ENCODE results near the gene LOXHD1. TPM values are rescaled to one million over a fixed set of nuclear protein-coding genes. Genes with fewer than 3 reads are reported as not detected.

The LOXHD1 gene
- total RNA-seq, 1 experiment from 2014 or later, result not detected

- H3K4me1 ChIP-seq (ENCODE audit: control insufficient read depth, insufficient read depth, low read length), result no peaks in the 10 kb centered on the region
- H3K36me3 ChIP-seq (ENCODE audit: control insufficient read depth, insufficient read depth, low read length), result no peaks in the 10 kb centered on the region
- DNase-seq (ENCODE audit: low read depth, low spot score) (no peak), ATAC-seq (no peak)
- intact Hi-C loops (cut with micrococcal nuclease; ENCODE audit: unreplicated experiment), result loop anchor here (5.0 kb wide), 1 partner anchor 101 kb away; the partner anchor contains the start of gene LOXHD1
- ChIA-PET CTCF (no interaction called here), POLR2A (no interaction called here)
- BruUV-seq (replicated peaks), result no TSS peak
- H3K9me3 ChIP-seq (ENCODE audit: control insufficient read depth, insufficient read depth, low read depth, low read length), result no peaks in the 10 kb centered on the region
- TF ChIP-seq CTCF (IDR thresholded peaks at IDR 0.05) (no peak), TCF7L2 (IDR thresholded peaks at IDR 0.05; ENCODE audit: low read depth, low read length) (no peak)
- TF ChIP-seq, protein P1, sequence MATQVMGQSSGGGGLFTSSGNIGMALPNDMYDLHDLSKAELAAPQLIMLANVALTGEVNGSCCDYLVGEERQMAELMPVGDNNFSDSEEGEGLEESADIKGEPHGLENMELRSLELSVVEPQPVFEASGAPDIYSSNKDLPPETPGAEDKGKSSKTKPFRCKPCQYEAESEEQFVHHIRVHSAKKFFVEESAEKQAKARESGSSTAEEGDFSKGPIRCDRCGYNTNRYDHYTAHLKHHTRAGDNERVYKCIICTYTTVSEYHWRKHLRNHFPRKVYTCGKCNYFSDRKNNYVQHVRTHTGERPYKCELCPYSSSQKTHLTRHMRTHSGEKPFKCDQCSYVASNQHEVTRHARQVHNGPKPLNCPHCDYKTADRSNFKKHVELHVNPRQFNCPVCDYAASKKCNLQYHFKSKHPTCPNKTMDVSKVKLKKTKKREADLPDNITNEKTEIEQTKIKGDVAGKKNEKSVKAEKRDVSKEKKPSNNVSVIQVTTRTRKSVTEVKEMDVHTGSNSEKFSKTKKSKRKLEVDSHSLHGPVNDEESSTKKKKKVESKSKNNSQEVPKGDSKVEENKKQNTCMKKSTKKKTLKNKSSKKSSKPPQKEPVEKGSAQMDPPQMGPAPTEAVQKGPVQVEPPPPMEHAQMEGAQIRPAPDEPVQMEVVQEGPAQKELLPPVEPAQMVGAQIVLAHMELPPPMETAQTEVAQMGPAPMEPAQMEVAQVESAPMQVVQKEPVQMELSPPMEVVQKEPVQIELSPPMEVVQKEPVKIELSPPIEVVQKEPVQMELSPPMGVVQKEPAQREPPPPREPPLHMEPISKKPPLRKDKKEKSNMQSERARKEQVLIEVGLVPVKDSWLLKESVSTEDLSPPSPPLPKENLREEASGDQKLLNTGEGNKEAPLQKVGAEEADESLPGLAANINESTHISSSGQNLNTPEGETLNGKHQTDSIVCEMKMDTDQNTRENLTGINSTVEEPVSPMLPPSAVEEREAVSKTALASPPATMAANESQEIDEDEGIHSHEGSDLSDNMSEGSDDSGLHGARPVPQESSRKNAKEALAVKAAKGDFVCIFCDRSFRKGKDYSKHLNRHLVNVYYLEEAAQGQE (IDR thresholded peaks at IDR 0.05; ENCODE audit: insufficient read depth in 1 of 2, low read depth in 2 of 2, low read length in 1 of 2), result no peak
- H3K4me3 ChIP-seq (ENCODE audit: low read depth in 2 of 2, low read length in 2 of 2), result no peak overlapping the region
- no peak overlapping the region for H3K27ac ChIP-seq (ENCODE audit: low read length)
- in situ Hi-C loops (cut with HindIII; ENCODE audit: low pct_unique_long_range_greater_than_20kb, low sequenced_read_pairs), result no loop called here
- H3K27me3 ChIP-seq (ENCODE audit: control insufficient read depth, insufficient read depth, low read length), result no peaks in the 10 kb centered on the region
These were observed 100.3 kb downstream of the LOXHD1 start for GRCh38 chr18:46556590-46557206.

DNA sequence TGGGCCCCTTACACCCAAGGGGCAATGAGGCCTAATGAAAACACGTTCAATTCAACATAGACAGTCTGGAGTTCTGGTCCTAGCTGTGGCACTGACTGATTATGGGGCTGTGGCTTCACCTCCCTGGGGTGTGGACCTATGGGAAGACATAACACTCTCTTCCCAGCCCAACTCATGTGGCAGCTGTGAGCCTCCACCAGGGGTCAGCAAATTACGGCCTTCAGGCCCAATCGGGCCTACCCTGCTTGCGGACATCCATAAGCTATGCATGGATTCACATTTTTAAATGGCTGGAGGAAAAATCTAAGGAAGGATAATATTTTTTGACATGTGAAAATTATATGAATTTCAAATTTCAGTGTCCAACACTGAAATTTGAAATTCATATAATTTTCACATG lies 101.3 kb downstream of the LOXHD1 start:
- Histone ChIP-seq H3K27me3 (ENCODE audit: control insufficient read depth, insufficient read depth, low read length) (no peaks in the 10 kb centered on the region), H3K4me3 (ENCODE audit: low read depth in 2 of 2, low read length in 2 of 2) (no peak overlapping the region), H3K36me3 (ENCODE audit: control insufficient read depth, insufficient read depth, low read length) (no peaks in the 10 kb centered on the region), H3K9me3 (ENCODE audit: control insufficient read depth, insufficient read depth, low read depth, low read length) (no peaks in the 10 kb centered on the region), H3K4me1 (ENCODE audit: control insufficient read depth, insufficient read depth, low read length) (no peaks in the 10 kb centered on the region), H3K27ac (ENCODE audit: low read length) (no peak overlapping the region)
- DNase-seq (ENCODE audit: low read depth, low spot score) (no peak), ATAC-seq (peak; percentile 93)
- ChIA-PET CTCF (interaction anchor here (0.6 to 1.4 kb wide), 3 partner anchors 68 to 102 kb away, joined by 3 to 9 read pairs (median 3); partner anchors contain the start of gene LOXHD1), POLR2A (interaction anchor here (0.6 kb wide), 1 partner anchor 97 kb away, joined by 3 read pairs; no protein-coding TSS in a partner anchor)
- in situ Hi-C loops (cut with HindIII; ENCODE audit: low pct_unique_long_range_greater_than_20kb, low sequenced_read_pairs) (no loop called here), intact Hi-C loops (cut with micrococcal nuclease; ENCODE audit: unreplicated experiment) (loop anchor here (5.0 kb wide), 1 partner anchor 102 kb away; the partner anchor contains the start of gene LOXHD1)
- BruUV-seq (replicated peaks), result no TSS peak
- TF ChIP-seq POLR2AphosphoS5 (IDR thresholded peaks at IDR 0.05; ENCODE audit: low read depth, low read length) (no peak), CTCF (IDR thresholded peaks at IDR 0.05) (peak; percentile 70)

Measured in Panc1 (cell line).